Breast epithelium (tissue), 3 donors: ENCODE results near the gene GPR141.

Experiments used
- POLR2A ChIP-seq: fragments of 450-650 bp; IDR thresholded peaks from one replicate; pipeline ENCODE4 v1.6.1; 2016; ENCODE audit warnings: antibody characterized with exemption, mild to moderate bottlenecking, moderate library complexity
- POLR2AphosphoS5 ChIP-seq, 3 donors: sonication (generic); formaldehyde crosslinking; IDR thresholded peaks; one replicate each; pipeline ENCODE4 v1.6.1; 2017; ENCODE audit warnings: antibody characterized with exemption in 3 of 3
- TF ChIP-seq, protein P1 (sequence below), 3 donors: fragments of 450-650 bp; IDR thresholded peaks; one replicate each; pipeline ENCODE4 v1.5.1; 2016 to 2017; ENCODE audit warnings: antibody characterized with exemption in 3 of 3, mild to moderate bottlenecking in 3 of 3, moderate library complexity in 3 of 3

DNA sequence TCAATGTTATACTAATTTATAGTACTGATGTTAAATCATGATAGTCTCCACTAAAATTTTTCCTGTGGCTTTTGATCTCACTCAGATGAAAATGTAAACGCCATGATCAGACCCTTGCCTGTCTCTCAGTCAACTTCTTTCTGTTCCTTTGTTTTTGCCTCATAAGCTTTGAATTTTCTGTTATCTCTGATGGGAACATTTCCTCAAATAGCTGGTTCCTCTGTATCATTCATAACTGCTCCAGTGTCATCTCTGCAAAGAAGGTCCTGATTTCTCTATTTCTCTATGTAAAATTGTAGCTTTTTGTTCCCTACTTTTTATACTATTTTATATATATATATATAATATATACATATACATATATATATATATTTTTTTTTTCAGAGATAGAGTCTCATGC, 67.5 kb downstream of the GPR141 start:
- TF ChIP-seq, protein P1, sequence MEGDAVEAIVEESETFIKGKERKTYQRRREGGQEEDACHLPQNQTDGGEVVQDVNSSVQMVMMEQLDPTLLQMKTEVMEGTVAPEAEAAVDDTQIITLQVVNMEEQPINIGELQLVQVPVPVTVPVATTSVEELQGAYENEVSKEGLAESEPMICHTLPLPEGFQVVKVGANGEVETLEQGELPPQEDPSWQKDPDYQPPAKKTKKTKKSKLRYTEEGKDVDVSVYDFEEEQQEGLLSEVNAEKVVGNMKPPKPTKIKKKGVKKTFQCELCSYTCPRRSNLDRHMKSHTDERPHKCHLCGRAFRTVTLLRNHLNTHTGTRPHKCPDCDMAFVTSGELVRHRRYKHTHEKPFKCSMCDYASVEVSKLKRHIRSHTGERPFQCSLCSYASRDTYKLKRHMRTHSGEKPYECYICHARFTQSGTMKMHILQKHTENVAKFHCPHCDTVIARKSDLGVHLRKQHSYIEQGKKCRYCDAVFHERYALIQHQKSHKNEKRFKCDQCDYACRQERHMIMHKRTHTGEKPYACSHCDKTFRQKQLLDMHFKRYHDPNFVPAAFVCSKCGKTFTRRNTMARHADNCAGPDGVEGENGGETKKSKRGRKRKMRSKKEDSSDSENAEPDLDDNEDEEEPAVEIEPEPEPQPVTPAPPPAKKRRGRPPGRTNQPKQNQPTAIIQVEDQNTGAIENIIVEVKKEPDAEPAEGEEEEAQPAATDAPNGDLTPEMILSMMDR (IDR thresholded peaks at IDR 0.05), result no peak
- TF ChIP-seq POLR2A (no peak), POLR2AphosphoS5 (IDR thresholded peaks at IDR 0.05) (no peak)
